GM19043 (cell line): Measurements from ENCODE around the gene ZFP62.
A peak's percentile ranks its signal among the peaks of the same experiment; 100 is the strongest.
"Not testable (repeated sequence)": the region's sequence is repeated elsewhere in the genome, so short reads cannot be mapped to it uniquely, and the experiment has no call there.

Experiments
- ATAC-seq: cut with Tn5 transposase; IDR thresholded peaks from one replicate; pipeline ENCODE4 v1.9.1; 2021; ENCODE audit warnings: low read depth; ENCODE audit not compliant: unreplicated experiment

ZFP62 gene

GRCh38 chr5:180860887-180861822 is at the start of gene ZFP62:
ZFP62 (minus strand) TSS chr5:180861276; CDS start chr5:180861219, 57 bp downstream.
- ATAC-seq, result peak; percentile 82

DNA sequence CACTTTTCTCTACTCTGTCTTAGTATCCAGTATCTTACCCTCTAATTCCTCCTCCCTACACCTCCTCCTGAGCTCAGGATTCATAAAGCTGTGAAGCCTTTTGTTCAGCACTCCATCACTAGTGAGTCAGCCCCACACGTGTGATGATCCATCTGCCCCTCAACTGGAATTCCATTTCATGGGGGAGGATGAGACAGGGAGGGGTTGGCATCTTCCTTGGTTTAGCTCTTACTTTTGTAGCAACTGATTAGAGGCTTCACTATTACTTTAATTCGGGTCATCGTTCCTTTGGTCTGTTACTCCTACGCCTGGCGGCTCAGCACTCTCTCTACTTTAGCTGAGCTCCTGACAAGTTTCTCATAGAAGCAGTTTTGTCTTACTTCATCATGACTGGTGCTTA is 49.7 kb upstream of the ZFP62 start:
- ATAC-seq, result no peak

DNA sequence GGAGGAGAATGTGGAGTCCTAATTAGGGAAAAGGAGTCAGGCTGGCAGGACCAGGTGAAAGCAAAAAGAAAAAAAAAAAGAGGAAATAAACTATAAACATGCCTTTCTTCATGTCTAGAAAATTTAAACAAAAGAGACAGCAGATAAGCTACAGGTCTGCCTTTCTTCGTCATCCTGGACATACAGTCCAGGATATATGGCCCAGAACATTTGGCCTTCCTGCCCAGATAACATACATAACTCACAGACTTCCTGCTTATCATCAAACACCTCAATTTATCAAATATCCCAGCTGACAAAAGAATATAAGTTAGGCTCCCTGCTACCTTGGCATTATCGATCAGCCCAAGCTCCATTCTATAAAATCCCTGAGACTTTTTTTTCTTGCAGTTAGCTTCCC is 49.1 kb upstream of the ZFP62 start:
- ATAC-seq, result no peak

GRCh38 chr5:180909782-180910181 is 48.7 kb upstream of the ZFP62 start:
- ATAC-seq, result no peak

GRCh38 chr5:180908998-180909731 is 48.1 kb upstream of the ZFP62 start:
- ATAC-seq, result no peak

- ATAC-seq, result no peak
Measured at GRCh38 chr5:180908400-180908799, 47.3 kb upstream of the ZFP62 start.

- ATAC-seq, result no peak
Measured at GRCh38 chr5:180901319-180902009, 40.4 kb upstream of the ZFP62 start.

DNA sequence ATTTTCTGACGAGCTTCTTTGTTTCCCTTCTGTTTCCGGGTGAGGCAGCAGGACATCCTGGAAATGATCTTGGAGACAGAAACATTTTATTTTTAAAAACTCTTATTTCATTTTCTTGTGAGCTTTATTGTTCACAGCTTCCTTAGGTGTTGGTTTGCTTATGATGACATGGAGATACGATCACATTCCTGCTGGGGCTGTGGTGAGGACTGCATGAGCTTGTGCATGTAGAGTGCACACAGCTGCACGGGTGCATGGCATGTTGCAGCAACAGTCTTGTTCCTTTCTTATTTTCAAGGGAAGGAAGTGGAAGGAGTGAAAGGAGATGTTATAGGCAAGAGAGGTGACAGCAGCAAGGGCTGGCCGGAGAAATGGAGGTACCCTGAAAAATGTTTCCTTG is 39.1 kb upstream of the ZFP62 start:
- no peak for ATAC-seq

- ATAC-seq, result no peak
Measured at GRCh38 chr5:180898621-180899246, 37.7 kb upstream of the ZFP62 start, which contains the start of gene BTNL8. BTNL8 (plus strand) TSS chr5:180899159; CDS start chr5:180899311, 152 bp downstream.

GRCh38 chr5:180895330-180895729 is 34.3 kb upstream of the ZFP62 start:
- ATAC-seq, result not testable (repeated sequence)

DNA sequence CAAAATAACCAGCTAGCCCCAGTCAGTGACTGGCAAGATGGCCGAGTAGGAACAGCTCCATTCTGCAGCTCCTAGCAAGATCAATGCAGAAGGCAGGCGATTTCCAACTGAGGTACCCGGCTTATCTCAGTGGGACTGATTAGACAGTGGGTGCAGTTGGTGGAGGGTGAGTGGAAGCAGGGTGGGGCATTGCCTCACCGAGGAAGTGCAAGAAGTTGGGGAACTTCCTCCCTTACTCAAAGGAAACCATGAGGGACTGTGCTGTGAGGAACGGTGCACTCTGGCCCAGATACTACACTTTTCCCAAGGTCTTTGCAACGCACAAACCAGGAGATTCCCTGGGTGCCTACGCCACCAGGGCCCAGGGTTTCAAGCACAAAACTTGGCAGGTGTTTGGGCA is 28.3 kb upstream of the ZFP62 start:
- ATAC-seq, result no peak

GRCh38 chr5:180885845-180886529 is 24.9 kb upstream of the ZFP62 start:
- ATAC-seq, result not testable (repeated sequence)

DNA sequence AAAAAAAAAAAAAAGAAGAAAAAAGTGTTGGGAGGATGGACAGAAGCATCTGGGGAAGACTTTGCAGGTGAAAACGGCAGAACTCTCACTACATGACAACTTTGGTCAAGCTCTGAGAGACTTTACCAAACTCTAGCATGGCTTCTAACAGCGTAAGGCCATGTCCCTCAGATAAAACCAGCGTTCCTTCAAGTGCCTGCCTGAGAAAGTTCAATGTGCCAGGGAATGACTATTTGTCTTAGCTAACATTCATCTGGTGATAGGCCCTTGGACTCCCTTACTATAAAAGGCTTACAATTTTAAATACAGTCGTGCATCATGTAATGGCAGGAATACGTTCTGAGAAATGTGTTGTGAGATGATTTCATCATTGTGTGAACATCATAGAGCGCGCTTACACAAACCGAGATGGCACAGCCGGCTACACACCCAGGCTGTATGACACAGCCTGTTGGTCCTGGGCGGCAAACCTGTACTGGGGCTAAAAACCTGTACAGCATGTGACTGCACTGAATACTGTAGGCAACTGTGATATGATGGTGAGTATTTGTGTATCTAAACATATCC is 14.9 kb upstream of the ZFP62 start:
- ATAC-seq, result no peak

GRCh38 chr5:180874804-180875582 is 13.9 kb upstream of the ZFP62 start:
- ATAC-seq, result no peak

GRCh38 chr5:180873615-180874520 is 12.8 kb upstream of the ZFP62 start:
- ATAC-seq, result no peak

GRCh38 chr5:180872419-180872818 is 11.3 kb upstream of the ZFP62 start:
- ATAC-seq, result no peak

- ATAC-seq, result no peak
Measured at GRCh38 chr5:180870276-180871068, 9.4 kb upstream of the ZFP62 start.
